ENCODE results near the gene CFAP68.

DNA sequence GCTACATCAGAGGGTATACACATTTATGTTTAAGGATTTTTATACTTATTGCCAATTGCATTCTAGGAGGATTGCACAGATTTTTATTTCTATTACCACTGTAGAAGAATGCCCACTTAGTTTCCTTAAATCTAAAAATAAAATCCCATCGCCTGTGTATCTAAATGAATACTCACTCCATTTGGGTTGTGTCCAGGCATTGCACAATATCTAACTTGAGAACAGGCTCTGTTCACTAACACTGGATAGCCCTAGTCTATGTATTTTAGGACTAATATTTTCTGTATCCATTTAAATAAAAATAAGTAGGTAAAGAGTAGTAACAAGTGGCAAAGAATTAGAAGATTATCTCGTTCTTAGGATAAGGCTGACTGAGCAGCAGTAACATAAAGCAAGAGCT is 43.5 kb downstream of the CFAP68 start:
- TF ChIP-seq, protein P1, sequence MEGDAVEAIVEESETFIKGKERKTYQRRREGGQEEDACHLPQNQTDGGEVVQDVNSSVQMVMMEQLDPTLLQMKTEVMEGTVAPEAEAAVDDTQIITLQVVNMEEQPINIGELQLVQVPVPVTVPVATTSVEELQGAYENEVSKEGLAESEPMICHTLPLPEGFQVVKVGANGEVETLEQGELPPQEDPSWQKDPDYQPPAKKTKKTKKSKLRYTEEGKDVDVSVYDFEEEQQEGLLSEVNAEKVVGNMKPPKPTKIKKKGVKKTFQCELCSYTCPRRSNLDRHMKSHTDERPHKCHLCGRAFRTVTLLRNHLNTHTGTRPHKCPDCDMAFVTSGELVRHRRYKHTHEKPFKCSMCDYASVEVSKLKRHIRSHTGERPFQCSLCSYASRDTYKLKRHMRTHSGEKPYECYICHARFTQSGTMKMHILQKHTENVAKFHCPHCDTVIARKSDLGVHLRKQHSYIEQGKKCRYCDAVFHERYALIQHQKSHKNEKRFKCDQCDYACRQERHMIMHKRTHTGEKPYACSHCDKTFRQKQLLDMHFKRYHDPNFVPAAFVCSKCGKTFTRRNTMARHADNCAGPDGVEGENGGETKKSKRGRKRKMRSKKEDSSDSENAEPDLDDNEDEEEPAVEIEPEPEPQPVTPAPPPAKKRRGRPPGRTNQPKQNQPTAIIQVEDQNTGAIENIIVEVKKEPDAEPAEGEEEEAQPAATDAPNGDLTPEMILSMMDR (IDR thresholded peaks at IDR 0.05 in 8 of 11, conservative IDR thresholded peaks at IDR 0.05 in 3 of 11): no peak
- TF ChIP-seq POLR2A (IDR thresholded peaks at IDR 0.05): no peak
- TF ChIP-seq POLR2AphosphoS5 (IDR thresholded peaks at IDR 0.05): no peak

All from spleen (tissue), 7 donors.